HG03342 (cell line): ENCODE measurements around the gene STIM2.
"Not testable (repeated sequence)": the region's sequence is repeated elsewhere in the genome, so short reads cannot be mapped to it uniquely, and the experiment has no call there.

ENCODE experiments used
- ATAC-seq: cut with Tn5 transposase; IDR thresholded peaks from one replicate; pipeline ENCODE4 v1.9.1; 2021; ENCODE audit warnings: mild to moderate bottlenecking, moderate library complexity; ENCODE audit not compliant: unreplicated experiment

STIM2 gene

GRCh38 chr4:27022963-27023362, 162.3 kb downstream of the STIM2 start:
- no peak for ATAC-seq

- ATAC-seq: no peak
These were observed 162.7 kb downstream of the STIM2 start for GRCh38 chr4:27023366-27023765.

GRCh38 chr4:27024805-27025204, 164.2 kb downstream of the STIM2 start:
- ATAC-seq: no peak

DNA sequence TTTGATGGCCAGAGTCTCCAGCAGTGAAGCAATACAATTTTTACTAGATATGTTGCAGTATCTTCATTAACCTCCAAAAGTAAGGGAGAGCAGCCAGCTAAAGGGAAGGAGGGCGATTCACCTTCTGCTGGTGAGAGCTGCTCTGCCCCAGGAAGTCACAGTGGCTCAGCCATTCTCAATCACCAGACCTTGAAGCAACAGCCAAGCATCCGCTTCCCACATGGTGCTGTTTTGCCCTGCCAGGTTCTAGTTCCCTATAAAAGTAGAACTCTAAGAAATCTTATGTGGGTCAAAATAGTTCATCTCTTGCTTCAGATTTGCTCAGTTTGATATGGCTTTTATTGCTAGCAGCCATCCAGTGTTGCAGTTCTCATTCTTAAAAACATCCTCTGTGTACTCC, 166.8 kb downstream of the STIM2 start:
- ATAC-seq: no peak

- not testable (repeated sequence) for ATAC-seq
These were observed 174.5 kb downstream of the STIM2 start for GRCh38 chr4:27035127-27035526.

DNA sequence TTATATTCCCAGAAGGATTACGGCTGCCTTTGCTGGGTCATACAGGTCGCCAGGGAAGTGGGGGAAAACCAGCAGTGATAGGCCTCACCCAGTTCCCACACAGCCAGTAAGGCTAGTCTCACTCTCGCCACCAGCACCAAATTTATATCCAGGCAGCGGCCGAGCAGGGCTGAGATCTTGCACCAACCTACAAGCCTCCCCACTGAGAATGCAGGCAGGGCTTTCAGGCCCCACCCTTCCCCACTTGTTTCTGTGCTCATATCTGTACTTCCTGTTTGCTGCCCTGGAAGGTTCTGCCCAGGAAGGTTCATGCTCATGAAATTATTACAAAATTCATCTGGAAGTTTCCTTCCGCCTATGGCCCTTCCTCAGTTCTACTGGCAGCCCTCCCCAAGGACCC, 179.7 kb downstream of the STIM2 start:
- no peak for ATAC-seq

DNA sequence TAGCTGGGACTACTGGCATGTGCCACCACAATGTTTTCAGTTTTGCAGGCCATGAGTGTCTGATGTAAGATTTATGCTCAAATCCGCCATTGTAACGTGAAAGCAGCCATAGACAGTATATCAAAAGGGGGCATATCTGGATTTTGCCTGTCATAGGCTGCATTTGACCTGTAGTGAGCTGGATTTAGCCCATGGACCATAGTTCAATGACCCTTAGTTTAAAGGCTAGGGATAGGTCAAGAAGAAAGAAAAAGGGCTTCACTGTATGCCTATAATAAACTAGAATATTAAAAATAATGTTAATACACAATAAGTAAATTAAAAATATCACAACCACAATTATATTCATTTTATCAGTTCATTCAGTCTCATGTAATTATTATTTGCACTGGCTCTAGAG, 181.8 kb downstream of the STIM2 start:
- ATAC-seq: no peak

DNA sequence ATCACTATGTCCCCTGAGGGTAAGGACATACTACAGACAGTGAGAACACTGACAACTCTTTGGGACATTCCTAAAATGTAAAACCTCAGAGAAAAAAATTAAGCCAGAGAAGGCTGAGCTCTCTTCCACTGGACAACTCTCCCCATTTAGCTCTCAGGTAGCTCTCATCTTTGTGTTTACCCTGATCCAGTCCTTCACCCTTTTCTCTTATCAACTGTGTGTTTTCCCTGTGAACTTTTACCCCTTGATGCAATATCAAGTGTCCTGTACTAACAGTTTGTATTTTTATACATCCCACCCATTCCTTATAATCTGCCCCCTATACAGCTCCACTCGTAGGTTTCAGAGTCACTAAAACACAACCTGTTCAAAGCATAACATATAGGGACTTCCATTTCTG, 182.6 kb downstream of the STIM2 start:
- no peak for ATAC-seq

DNA sequence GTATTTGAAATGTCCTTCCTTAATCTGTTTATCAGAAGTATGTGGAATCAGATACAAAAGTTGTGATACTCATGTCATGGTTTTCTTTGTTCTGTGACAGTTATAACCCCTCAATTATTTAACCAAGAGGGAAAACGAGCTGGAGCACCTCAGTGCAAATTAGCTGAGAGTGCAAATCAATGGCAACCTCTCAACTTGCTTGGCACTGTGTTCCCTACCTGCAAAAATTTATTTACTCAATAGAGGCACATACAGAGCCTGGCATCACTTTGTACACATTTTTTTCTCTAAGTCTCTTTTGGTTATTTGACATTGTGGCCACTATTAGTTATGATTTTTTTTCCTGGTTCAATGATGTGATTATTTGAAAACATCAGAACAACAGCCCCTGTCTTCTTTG, 186.2 kb downstream of the STIM2 start:
- no peak for ATAC-seq

DNA sequence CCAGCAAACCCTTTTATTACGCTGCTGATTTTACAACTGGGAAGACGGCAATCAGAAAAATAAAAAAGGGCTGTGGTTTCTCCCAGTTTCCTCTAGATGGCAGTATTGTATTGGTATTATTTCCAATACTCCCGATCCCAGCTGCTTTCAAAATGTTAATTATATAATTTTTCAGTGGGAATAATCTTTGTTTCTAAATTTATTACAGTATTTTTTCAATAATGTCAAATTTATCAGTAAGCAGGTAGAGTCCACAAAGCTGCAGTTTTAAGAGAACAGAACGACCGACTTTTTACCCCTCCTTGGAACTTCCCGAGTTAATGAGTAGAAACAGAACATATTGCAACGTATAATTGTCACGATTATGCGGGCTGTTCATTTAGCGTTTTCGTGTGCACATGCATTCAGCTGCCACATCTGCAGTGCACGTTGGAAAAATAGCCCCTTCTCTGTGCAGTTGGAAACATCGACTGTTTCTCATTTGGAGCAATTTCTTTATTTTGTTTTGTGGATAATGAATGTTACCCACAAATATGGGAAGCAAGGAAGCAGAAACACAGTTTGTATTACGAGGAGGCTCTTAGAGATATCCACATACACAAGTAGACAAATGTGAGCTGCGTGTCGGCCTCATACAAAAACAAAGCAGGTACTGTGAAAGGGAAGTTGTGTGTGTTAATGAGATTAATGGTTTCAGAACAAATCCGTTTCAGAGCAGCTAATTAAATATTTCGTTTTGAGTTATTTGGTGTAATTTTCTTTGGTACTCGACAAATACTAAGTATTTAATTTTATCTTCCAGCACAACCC, 188.0 kb downstream of the STIM2 start:
- ATAC-seq: no peak

- no peak for ATAC-seq
These were observed 188.7 kb downstream of the STIM2 start for GRCh38 chr4:27049239-27049829.

DNA sequence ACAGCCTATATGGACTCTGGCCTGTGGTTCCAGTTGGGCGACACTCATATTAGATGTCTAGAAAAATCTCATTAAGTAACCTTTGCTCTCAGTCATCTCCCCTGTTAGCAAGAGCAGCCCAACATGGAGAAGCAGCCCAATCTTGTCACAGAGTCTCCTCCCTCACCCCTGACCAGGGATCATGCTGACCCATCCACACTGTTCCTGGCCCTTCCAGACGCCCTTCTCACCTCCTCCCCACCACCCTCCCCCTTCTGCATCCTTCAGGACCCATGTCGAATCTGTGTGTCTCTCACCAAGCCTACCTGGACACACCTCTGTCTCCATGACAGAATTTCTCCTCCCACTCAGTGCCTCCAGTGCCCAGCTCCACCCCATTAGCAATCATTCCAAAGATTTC, 190.1 kb downstream of the STIM2 start:
- no peak for ATAC-seq

- no peak for ATAC-seq
These were observed 194.7 kb downstream of the STIM2 start for GRCh38 chr4:27055221-27055760.

- ATAC-seq: no peak
These were observed 195.6 kb downstream of the STIM2 start for GRCh38 chr4:27056281-27056680.

GRCh38 chr4:27057053-27057452, 196.4 kb downstream of the STIM2 start:
- ATAC-seq: no peak

DNA sequence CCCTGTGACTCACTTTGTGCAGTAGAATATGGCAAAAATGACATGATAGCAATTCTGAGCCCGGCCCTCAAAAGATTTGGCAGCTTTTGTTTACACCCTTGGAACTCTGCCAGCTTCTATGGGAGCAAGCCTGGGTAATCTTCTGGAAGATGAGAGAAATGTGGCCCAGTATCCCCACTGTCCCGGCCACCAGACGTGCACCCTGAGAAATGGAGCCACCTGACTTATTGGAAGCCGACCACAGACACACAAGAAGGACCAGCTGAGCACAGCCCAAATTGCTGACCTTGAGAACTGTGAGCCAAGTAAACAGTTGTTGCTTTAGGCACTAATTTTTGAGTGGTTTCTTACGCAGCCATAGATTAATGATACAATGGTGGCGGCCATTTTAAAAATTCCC, 197.0 kb downstream of the STIM2 start:
- no peak for ATAC-seq

DNA sequence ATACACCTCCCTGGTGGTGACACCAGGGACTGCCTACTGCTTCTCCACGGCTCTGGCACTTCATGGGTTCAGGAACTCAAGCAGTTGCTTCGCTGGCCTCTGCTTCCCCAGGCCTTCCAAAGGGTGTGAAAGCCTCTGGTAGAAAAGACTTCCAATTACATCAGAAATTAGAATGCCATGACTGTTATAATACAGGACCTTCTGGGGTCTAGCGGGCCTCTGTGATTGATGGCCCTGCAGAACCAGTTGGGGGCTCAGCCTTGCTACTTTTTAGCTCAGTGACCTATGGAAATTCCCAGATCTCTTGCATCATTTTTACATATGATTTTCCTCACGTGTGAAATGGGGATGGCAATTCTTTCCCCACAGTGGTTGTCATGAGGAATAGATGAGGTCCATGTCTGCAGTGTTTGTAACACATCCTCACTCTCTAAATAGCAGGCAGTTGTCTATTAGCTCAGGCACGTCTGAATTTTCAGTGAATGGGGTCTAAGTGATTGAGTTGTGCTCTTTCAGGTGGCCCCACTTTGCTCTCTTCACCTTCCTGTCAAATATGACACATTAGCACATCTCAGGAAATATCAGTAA, 198.3 kb downstream of the STIM2 start:
- no peak for ATAC-seq

DNA sequence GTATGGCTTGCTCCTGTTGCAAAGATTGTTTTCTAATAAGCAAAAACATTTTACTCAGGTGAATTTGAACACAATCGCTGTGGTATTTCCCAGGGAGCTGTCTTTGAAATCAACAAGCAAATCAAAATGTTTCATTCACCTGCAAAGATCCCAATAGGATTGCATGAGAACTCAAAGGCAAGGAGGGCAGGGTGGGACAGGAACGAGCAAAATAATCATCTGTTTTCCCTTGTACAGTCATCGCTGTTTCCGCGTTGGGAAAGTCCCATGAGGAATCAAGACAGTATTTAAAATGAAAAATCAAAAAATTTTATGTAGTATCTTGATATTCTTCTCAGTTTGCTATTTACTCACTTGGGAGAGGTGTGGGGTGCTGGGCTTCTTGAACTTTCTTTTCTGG, 198.8 kb downstream of the STIM2 start:
- ATAC-seq: no peak

DNA sequence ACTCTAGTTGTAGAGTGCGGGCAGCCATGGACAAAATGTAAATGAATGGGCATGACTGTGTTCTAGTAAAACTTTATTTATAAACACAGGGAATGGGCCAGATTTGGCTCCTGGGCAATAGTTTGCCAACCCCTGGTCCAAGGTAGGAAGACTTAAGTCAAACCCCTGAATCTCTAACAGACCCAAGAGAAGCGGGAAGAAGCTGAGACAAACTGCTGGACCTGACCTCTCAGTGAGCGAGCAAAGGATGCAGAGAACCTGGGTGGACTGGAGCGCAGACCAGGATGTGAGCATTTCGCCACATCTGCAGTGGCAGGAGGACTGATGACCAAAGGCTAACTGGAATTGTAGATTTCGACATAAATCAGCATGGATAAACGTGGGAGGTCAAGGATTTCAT, 201.6 kb downstream of the STIM2 start:
- no peak for ATAC-seq

DNA sequence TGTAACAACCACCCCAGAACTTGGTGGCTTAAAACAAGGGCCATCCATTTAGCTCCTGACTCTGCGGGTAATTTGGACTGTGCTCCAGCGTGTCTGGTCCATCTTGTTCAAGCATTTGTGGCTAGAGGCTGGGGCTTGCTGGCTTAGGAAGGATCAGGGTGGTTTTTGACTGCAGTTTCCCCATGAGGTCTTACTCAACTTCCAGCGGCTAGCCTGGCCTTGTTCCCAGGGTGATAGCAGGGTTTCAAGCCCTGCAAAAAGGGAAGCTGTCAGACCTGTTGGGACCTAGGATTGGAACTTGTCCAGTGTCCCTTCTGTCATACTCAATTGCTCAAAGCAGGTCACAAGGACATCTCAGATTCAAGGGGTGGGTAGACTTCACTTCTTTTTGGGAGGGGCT, 205.9 kb downstream of the STIM2 start:
- no peak for ATAC-seq

- ATAC-seq: no peak
These were observed 207.7 kb downstream of the STIM2 start for GRCh38 chr4:27068151-27068867.
